ENCODE results near the gene CCDC127. TPM values are rescaled to one million over a fixed set of nuclear protein-coding genes. Genes with fewer than 3 reads are reported as not detected.

The CCDC127 gene
- total and polyA plus RNA-seq, 2 donors (not counting 3 experiments of a cell fraction or from before 2014, with no cell fraction given) = 3.4 to 6.3 TPM

GRCh38 chr5:154826-155225, 63.1 kb downstream of the CCDC127 start:
- Histone ChIP-seq H3K4me1 (ENCODE audit: control insufficient read depth, extremely low read depth, insufficient read depth, low read length) (no peaks in the 10 kb centered on the region), H3K4me3 (replicated peaks in 1 of 3; ENCODE audit: insufficient read depth in 1 of 3, low read depth in 1 of 3, low read length in 3 of 3) (no peak overlapping the region), H3K79me2 (ENCODE audit: control insufficient read depth, insufficient read depth, low read length) (no peaks in the 10 kb centered on the region), H3K9ac (replicated peaks; ENCODE audit: extremely low read depth, insufficient read depth, low read length) (no peak overlapping the region), H3K36me3 (ENCODE audit: control insufficient read depth in 2 of 2, extremely low read depth in 1 of 2, insufficient read depth in 2 of 2, low read length in 2 of 2) (no peaks in the 10 kb centered on the region), H4K20me1 (replicated peaks; ENCODE audit: control insufficient read depth, extremely low read depth, insufficient read depth, low read length) (no peaks in the 10 kb centered on the region), H3K9me3 (replicated peaks; ENCODE audit: control insufficient read depth, insufficient read depth, low read length) (no peaks in the 10 kb centered on the region), H3K27ac (ENCODE audit: insufficient read depth, low read depth, low read length) (no peak overlapping the region), H2AFZ (ENCODE audit: low read depth, low read length) (no peak overlapping the region), H3K4me2 (ENCODE audit: insufficient read depth, low read length) (no peak overlapping the region), H3K9me1 (replicated peaks; ENCODE audit: control insufficient read depth, extremely low read depth, insufficient read depth, low read length) (no peaks in the 10 kb centered on the region), H3K27me3 (ENCODE audit: control insufficient read depth in 2 of 2, insufficient read depth in 2 of 2, low read length in 2 of 2) (peaks cover 0 to 5% of the 10 kb centered on the region in 2 experiments)
- BruUV-seq (replicated peaks) = no TSS peak
- ChIA-PET CTCF (interaction anchor here (0.7 to 1.5 kb wide), 3 partner anchors 34 to 90 kb away, joined by 3 to 5 read pairs (median 4); no protein-coding TSS in a partner anchor), POLR2A (no interaction called here)
- dilution Hi-C loops (cut with MboI; ENCODE audit: extremely low pct_ligation_motif_present, low sequenced_read_pairs) (no loop called here), intact Hi-C loops (cut with micrococcal nuclease) (no loop called here)
- no peak for FAIRE-seq
- no peak for DNase-seq (ENCODE audit: low read depth, low spot score)
- no peak for TF ChIP-seq POLR2AphosphoS5 (IDR thresholded peaks at IDR 0.05; ENCODE audit: insufficient read depth, low read depth, low read length)
- no peak for TF ChIP-seq POLR2A (IDR thresholded peaks at IDR 0.05; ENCODE audit: low read depth, low read length)
- TF ChIP-seq JUN (IDR thresholded peaks at IDR 0.05; ENCODE audit: borderline replicate concordance, insufficient read depth, insufficient read length, low read depth) = no peak
- TF ChIP-seq CTCF (IDR thresholded peaks at IDR 0.05; ENCODE audit: extremely low read depth in 1 of 2, insufficient read depth in 1 of 2, low read depth in 1 of 2, low read length in 2 of 2) = no peak
- TF ChIP-seq MAX (IDR thresholded peaks at IDR 0.05; ENCODE audit: insufficient read depth, insufficient read length) = no peak
- no peak for TF ChIP-seq EZH2 (IDR thresholded peaks at IDR 0.05; ENCODE audit: borderline replicate concordance, low read depth, low read length, severe bottlenecking)
- TF ChIP-seq FOS (IDR thresholded peaks at IDR 0.05; ENCODE audit: borderline replicate concordance, insufficient read depth, low read length) = no peak
- no peak for TF ChIP-seq MYC (IDR thresholded peaks at IDR 0.05; ENCODE audit: low read depth, low read length)

Data from endothelial cell of umbilical vein (primary cell).